Hematopoietic multipotent progenitor cell treated with erythropoietin and hydrocortisone succinate and interleukin-3 and kit ligand, for 4 days (in vitro differentiated cells): ENCODE results near the gene SLX4.
"Not testable (repeated sequence)": the region's sequence is repeated elsewhere in the genome, so short reads cannot be mapped to it uniquely, and the experiment has no call there.

ENCODE experiments used
- DNase-seq: peaks from one replicate; pipeline ENCODE4 v3.0.0-alpha.2; 2015

Gene SLX4

DNA sequence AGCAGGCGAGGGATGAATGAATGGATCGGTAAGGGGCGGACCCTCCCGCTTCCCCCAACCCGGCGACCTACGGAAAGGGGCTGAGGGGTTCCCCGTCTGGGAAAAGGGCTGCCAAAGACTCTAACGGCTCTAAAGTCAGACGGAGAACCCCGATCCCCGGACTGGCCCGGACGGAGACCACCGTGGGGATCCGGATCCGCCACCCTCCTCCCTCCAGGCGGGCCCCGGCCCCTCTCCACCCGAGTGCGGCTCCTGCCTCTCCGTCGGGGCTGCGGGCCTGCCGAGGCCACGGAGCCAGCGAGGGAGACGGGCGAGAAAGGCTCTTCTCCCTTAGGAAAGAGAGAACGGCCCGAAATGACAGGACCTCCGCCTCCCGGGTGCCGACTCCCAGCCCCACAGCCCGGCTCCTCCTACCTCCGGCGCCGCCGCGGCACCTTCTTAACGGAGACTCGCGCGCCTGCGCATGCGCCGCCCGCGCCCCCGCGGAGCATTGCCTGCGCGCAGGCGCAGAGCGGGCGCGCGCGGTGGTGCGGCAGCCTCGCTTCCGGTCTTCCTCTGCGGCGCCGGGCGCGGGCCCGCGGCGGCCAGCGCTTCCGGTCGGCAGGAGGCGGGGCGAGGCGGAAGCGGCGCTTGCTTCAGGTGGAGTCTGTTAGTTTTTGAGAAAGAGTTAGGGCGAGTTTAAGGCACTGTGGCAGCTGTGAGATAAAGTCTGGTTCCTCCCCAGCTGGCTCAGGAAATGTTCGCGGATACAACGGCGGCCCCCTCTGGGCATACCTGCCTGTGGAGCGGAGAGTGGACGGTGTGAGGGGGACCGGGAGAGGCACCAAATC lies at the start of gene SLX4:
Gene SLX4 (minus strand): TSS at position 461 of the 830 bp plus-strand sequence. CDS start 2,642 bp downstream, outside the sequence.
- DNase-seq: peak; percentile 97

DNA sequence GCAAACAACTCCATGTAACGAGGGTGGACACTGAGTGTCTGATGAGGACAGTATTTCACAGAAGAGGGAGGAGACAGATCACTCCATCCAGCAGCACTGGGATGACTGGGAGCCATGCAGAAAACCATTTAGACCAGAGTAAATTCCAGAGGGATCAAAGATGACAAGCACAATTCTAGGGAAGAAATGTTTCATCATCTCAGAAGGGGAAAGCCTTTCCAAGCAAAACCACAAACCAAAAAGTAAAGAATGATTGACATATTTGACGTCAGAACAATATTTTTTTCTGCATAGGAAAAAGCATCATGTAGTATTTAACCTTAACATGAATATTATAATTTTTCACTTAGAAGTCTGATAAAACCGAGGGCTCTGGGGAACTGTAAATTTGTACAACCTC lies 47.8 kb upstream of the SLX4 start:
- no peak for DNase-seq

GRCh38 chr16:3656491-3657468 lies 45.4 kb upstream of the SLX4 start:
- no peak for DNase-seq

DNA sequence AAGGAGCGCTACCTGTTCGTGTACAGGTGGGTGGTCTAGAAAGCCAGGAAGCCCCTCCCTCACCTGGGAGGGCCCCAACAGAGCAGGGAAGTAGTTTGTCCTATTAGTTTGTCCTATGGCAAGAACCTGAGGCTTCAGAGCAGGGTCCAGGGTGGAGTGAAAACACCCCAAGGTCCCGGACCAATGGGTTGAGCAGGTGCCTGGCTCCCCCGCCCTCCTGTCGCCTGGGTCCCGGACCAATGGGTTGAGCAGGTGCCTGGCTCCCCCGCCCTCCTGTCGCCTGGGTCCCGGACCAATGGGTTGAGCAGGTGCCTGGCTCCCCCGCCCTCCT lies 44.7 kb upstream of the SLX4 start:
- not testable (repeated sequence) for DNase-seq

DNA sequence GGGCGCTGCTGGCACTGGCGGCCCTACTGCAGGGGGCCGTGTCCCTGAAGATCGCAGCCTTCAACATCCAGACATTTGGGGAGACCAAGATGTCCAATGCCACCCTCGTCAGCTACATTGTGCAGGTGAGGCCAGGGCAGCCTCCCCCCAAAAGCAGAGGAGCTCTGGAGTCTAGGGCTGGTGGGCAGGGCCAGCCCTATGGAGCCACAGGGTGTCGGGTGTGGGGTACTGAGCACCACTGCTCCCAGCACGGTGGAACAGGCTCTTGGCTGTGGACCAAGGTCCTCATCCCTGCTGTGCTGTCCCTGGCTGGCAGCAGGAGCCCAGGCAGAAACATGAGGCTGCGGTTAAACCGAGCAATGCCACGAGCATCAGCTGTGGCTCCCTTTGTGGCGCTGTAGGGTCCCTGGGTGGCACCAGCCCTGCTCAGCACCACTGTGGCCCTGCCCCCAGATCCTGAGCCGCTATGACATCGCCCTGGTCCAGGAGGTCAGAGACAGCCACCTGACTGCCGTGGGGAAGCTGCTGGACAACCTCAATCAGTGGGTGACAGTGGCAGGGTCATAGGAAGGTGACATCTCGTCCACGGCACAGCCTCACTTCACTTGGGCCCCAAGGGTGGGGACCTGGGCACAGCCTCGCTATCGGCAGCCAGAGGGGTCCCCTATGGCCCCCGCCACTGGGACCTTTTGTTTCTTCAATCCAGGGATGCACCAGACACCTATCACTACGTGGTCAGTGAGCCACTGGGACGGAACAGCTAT lies 44.2 kb upstream of the SLX4 start:
- DNase-seq: no peak

- DNase-seq: no peak
Measured at GRCh38 chr16:3655030-3655395, 43.6 kb upstream of the SLX4 start.

DNA sequence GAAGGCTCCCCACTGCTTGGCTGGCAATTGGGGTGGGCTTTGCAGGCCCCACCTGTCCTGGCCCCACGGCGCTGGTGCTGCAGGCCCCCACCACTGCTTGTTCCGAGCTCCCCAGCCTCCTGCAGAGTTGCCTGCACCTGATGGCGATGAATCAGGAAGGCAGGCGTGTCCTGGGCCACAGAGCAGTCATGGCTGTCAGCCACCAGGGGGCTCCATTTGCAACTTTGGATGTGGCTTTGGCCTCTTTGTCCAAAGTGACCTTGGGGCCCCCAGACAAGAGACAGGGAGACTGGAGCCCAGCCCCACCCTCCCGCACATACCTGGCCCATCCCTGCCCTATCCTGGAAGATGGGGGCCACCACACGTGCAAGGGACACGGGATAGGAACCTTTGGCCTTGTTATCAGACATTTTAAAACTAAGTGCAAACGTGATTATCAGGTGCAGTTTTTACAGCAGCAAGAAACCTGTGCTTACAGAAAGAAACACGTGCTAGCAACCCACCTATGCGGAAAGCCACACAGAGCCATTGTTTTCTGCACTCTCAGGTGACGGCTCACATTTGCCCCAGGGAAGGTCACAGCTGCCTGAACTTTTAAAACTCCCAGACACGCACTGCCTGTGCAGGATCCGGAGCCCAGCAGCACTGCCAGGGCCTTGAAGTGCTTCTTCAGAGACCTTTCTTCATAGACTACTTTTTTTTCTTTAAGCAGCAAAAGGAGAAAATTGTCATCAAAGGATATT lies 43.0 kb upstream of the SLX4 start, which contains the start of gene DNASE1:
Gene DNASE1 (plus strand): TSS at position 443 of the 743 bp plus-strand sequence. CDS start 683 bp downstream, outside the sequence.
- peak; percentile 86 for DNase-seq

DNA sequence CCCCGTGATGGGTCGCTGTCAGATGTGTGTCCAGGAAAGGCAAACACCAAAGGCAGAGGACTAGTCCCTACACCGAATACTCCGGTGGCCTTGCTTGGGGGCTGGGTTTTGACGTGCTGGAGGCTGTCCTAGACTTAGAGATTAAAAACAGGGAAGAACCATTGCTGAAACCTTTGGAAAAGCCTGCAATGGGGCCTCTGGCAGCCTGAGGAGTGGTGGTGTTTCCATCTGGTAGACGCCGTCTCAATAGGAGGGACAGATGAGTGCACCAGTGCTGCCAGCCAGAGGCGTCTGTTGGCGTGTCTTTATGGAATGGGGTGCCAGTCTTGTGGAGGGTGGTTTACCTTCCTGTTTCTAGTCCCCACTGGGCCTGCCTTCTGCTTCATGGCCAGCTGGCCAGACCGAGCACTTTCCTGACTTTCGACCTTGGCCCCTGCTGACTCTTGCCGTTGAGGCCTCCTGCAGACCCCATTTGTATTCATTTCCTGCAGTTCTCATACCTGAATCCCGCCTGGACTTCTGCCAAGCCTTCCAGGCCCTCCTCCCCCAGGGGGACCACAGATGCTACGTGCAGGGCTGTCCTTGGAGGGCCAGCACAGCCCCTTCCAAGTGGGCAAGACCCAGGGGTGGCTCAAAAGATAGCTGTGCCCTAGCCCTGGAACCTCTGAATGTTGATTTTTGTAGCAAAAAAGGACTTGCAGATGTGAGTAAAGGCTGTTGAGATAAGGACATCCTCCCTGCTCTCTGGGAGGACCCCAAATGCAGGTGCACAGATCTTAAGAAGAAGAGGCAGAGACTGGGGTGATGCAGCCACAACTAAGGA lies 41.2 kb upstream of the SLX4 start:
- no peak for DNase-seq

GRCh38 chr16:3651461-3652372 lies 40.3 kb upstream of the SLX4 start:
- no peak for DNase-seq

GRCh38 chr16:3650631-3651265 lies 39.3 kb upstream of the SLX4 start:
- no peak for DNase-seq

DNA sequence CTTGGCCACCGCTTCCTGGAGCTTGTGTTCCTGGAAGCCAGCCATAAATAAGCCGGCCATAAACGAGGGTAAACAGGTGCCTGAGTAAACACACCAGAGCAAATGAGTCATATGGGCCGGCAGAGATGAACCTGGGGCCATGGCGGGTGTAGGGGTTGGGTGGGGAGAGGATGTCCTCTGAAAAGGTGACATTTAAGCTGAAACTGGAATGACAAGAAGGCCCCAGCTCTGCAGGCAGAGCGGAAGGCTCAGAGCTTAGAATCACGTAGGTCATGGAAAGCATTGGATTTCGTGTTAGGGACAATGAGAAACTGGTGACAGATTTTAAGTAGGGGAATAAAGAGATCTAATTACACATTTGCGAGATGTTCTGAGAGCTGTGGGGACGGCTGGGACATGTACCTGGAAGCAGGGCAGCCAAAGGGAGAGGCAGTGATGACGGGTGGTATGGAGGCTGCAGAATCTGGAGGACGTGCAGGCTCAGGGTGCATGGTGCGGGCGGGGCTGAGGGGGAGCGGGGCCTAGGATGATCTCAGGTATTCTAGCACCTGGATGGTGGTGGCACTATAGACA lies 35.0 kb upstream of the SLX4 start:
- DNase-seq: no peak

- DNase-seq: no peak
Measured at GRCh38 chr16:3645504-3646347, 34.3 kb upstream of the SLX4 start.

- no peak for DNase-seq
Measured at GRCh38 chr16:3645108-3645503, 33.7 kb upstream of the SLX4 start.

- no peak for DNase-seq
Measured at GRCh38 chr16:3643095-3643730, 31.8 kb upstream of the SLX4 start.

- peak; percentile 25 for DNase-seq
Measured at GRCh38 chr16:3642397-3643094, 31.1 kb upstream of the SLX4 start.

GRCh38 chr16:3641801-3642396 lies 30.5 kb upstream of the SLX4 start:
- no peak for DNase-seq
